PFSK-1 (cell line): ENCODE measurements around the gene GRIK1.

ENCODE experiments used
- FOXP2 ChIP-seq: optimal IDR thresholded peaks from 2 replicates; pipeline ENCODE3; 2011; ENCODE audit warnings: borderline replicate concordance, control low read depth, inconsistent platforms; ENCODE audit not compliant: insufficient read depth; ENCODE audit errors: extremely low read length, extremely low read depth
- POLR2AphosphoS5 ChIP-seq: IDR thresholded peaks from 2 replicates; pipeline ENCODE4 v1.6.1; 2012; ENCODE audit warnings: low read depth, mild to moderate bottlenecking, control low read depth, low read length, moderate library complexity
- SIN3A ChIP-seq: IDR thresholded peaks from 2 replicates; pipeline ENCODE4 v1.6.1; 2012; ENCODE audit warnings: mild to moderate bottlenecking, low read length, moderate library complexity, borderline replicate concordance; ENCODE audit not compliant: insufficient read depth
- TAF1 ChIP-seq: IDR thresholded peaks from 2 replicates; pipeline ENCODE4 v1.6.1; 2012; ENCODE audit warnings: low read length, control low read depth, borderline replicate concordance; ENCODE audit not compliant: insufficient read depth
- TF ChIP-seq, protein P1 (sequence below), 2 experiments: IDR thresholded peaks; 2 replicates each; pipeline versions ENCODE4 v1.6.1 to v1.8.0; 2011 to 2012; ENCODE audit warnings: low read depth in 2 of 2, low read length in 2 of 2, control low read depth in 1 of 2, inconsistent platforms in 1 of 2, mild to moderate bottlenecking in 1 of 2, moderate library complexity in 1 of 2; ENCODE audit not compliant: insufficient read depth in 1 of 2

The GRIK1 gene

DNA sequence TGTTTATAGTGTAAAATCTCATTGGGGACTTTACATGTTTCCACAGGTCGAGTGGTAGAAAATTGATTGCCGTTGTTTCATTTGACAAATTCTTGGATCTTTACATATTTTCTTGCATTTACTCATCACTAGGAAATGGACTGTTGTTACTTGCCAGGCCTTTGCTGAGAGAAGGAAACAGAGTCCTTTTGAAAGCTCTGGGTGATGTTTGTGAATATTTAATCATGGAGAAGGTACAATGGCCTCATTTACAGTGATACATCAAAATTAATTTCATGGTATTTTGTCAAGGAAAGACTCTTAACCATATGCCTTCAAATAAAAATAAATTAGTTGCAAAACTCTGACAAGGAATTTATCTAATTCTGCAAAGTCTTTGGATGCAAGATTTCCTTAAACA is 198.0 kb downstream of the GRIK1 start:
- no peak for TF ChIP-seq SIN3A
- TF ChIP-seq, protein P1, sequence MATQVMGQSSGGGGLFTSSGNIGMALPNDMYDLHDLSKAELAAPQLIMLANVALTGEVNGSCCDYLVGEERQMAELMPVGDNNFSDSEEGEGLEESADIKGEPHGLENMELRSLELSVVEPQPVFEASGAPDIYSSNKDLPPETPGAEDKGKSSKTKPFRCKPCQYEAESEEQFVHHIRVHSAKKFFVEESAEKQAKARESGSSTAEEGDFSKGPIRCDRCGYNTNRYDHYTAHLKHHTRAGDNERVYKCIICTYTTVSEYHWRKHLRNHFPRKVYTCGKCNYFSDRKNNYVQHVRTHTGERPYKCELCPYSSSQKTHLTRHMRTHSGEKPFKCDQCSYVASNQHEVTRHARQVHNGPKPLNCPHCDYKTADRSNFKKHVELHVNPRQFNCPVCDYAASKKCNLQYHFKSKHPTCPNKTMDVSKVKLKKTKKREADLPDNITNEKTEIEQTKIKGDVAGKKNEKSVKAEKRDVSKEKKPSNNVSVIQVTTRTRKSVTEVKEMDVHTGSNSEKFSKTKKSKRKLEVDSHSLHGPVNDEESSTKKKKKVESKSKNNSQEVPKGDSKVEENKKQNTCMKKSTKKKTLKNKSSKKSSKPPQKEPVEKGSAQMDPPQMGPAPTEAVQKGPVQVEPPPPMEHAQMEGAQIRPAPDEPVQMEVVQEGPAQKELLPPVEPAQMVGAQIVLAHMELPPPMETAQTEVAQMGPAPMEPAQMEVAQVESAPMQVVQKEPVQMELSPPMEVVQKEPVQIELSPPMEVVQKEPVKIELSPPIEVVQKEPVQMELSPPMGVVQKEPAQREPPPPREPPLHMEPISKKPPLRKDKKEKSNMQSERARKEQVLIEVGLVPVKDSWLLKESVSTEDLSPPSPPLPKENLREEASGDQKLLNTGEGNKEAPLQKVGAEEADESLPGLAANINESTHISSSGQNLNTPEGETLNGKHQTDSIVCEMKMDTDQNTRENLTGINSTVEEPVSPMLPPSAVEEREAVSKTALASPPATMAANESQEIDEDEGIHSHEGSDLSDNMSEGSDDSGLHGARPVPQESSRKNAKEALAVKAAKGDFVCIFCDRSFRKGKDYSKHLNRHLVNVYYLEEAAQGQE (IDR thresholded peaks at IDR 0.05; ENCODE audit: insufficient read depth in 1 of 2, low read depth in 2 of 2, low read length in 2 of 2) = no peak
- TF ChIP-seq FOXP2 = no peak
- TF ChIP-seq POLR2AphosphoS5 = no peak
- TF ChIP-seq TAF1 = no peak

DNA sequence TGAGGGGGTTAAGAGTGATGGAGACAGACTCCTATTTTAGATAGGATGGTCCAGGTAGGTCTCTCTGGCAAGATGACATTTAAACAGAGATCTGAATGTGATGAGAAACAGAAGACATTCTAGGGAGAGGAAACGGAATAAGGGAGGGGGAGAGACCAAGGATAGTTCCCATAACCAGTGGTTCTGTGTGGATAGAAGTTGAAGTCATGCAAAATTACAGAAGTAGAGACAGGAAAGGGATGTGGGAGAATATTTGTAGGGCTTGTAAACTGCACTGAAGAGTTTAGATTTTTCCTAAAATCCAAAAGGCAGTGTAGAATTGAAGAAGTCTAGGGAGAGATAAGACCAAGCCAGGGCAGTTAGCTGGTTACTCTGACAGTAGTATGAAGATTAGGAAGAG is 200.6 kb downstream of the GRIK1 start:
- TF ChIP-seq POLR2AphosphoS5 (no peak), SIN3A (no peak), FOXP2 (no peak), TAF1 (no peak)
- TF ChIP-seq, protein P1 (IDR thresholded peaks at IDR 0.05; ENCODE audit: insufficient read depth in 1 of 2, low read depth in 2 of 2, low read length in 2 of 2) = no peak

DNA sequence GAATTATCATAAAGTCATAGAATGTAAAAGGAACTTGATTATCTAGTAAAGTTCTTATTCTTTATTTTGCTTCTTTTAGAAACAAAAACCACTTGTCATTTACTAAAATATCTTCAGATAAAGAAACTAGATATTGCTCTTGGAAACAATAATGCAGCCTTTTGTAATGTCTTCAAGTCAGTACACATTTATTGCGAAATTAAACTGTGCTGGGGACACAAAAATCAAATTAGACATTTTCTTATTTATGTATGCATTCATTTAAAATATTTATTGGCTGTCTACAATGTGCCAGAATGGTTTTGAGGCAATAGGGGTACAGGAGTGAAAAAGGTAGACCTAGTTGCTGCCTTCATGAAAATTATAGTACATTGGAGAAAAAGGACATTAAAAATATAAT is 201.1 kb downstream of the GRIK1 start:
- TF ChIP-seq, protein P1 (IDR thresholded peaks at IDR 0.05; ENCODE audit: insufficient read depth in 1 of 2, low read depth in 2 of 2, low read length in 2 of 2) = no peak
- no peak for TF ChIP-seq POLR2AphosphoS5
- TF ChIP-seq FOXP2 = no peak
- no peak for TF ChIP-seq TAF1
- no peak for TF ChIP-seq SIN3A

DNA sequence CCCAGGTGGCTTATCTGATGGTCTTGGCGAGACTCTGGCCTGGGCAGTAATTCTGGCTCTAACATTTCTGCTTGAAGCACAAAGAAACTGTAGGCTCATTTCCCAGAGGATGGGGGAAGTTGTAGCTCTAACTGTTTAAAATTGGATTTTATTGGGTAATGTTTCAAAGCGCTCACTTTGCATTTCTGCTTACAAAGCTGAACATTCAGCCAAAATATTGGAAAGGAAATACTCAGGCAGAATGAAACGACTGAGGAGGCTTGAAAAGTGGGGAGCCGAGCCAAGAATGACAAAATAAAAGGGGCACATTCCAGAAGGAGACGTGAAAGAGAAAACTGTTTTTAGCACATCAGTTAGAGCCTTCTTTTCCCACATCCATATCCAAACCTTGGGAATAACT is 202.6 kb downstream of the GRIK1 start:
- TF ChIP-seq TAF1 = no peak
- no peak for TF ChIP-seq SIN3A
- no peak for TF ChIP-seq FOXP2
- TF ChIP-seq, protein P1 (IDR thresholded peaks at IDR 0.05; ENCODE audit: insufficient read depth in 1 of 2, low read depth in 2 of 2, low read length in 2 of 2) = no peak
- no peak for TF ChIP-seq POLR2AphosphoS5

DNA sequence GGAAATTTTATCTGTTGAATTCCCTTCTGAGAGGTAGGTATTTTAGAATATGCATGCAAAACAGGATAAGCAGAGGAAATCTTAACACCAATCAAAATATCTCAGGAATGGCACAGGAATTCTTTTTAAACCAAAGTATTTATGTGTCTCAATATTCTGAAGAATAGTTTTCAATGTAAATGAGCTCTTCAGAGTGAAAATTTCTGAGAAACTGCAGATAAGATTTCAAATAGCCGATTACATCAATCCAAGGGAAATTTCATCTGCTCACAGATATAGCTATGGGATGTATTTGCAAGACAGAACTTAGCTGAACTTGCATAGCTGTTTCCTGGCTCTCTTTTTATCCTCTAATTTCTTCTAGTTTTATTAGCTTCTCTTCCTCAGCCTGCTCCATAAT is 209.5 kb downstream of the GRIK1 start:
- TF ChIP-seq FOXP2 (no peak), SIN3A (no peak), POLR2AphosphoS5 (no peak), TAF1 (no peak)
- TF ChIP-seq, protein P1 (IDR thresholded peaks at IDR 0.05; ENCODE audit: insufficient read depth in 1 of 2, low read depth in 2 of 2, low read length in 2 of 2) = no peak
